ENCODE measurements around the gene CDC42BPA.

GRCh38 chr1:227320476-227320875, 2.2 kb upstream of the CDC42BPA start:
- TF ChIP-seq ADNP (CRISPR knock-in tag; IDR thresholded peaks at IDR 0.05) (no peak), ZBTB43 (CRISPR knock-in tag; conservative IDR thresholded peaks at IDR 0.05) (no peak), POLR2AphosphoS5 (IDR thresholded peaks at IDR 0.05; ENCODE audit: low read depth, low read length) (no peak), SUZ12 (IDR thresholded peaks at IDR 0.05; ENCODE audit: low read depth, low read length) (no peak), ARNT (IDR thresholded peaks at IDR 0.05) (no peak)
- TF ChIP-seq, protein P1, sequence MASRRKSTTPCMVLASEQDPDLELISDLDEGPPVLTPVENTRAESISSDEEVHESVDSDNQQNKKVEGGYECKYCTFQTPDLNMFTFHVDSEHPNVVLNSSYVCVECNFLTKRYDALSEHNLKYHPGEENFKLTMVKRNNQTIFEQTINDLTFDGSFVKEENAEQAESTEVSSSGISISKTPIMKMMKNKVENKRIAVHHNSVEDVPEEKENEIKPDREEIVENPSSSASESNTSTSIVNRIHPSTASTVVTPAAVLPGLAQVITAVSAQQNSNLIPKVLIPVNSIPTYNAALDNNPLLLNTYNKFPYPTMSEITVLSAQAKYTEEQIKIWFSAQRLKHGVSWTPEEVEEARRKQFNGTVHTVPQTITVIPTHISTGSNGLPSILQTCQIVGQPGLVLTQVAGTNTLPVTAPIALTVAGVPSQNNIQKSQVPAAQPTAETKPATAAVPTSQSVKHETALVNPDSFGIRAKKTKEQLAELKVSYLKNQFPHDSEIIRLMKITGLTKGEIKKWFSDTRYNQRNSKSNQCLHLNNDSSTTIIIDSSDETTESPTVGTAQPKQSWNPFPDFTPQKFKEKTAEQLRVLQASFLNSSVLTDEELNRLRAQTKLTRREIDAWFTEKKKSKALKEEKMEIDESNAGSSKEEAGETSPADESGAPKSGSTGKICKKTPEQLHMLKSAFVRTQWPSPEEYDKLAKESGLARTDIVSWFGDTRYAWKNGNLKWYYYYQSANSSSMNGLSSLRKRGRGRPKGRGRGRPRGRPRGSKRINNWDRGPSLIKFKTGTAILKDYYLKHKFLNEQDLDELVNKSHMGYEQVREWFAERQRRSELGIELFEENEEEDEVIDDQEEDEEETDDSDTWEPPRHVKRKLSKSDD (CRISPR knock-in tag; IDR thresholded peaks at IDR 0.05; ENCODE audit: low read depth), result no peak
- TF ChIP-seq, protein P2, sequence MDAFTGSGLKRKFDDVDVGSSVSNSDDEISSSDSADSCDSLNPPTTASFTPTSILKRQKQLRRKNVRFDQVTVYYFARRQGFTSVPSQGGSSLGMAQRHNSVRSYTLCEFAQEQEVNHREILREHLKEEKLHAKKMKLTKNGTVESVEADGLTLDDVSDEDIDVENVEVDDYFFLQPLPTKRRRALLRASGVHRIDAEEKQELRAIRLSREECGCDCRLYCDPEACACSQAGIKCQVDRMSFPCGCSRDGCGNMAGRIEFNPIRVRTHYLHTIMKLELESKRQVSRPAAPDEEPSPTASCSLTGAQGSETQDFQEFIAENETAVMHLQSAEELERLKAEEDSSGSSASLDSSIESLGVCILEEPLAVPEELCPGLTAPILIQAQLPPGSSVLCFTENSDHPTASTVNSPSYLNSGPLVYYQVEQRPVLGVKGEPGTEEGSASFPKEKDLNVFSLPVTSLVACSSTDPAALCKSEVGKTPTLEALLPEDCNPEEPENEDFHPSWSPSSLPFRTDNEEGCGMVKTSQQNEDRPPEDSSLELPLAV (CRISPR knock-in tag; conservative IDR thresholded peaks at IDR 0.05; ENCODE audit: low read depth), result no peak
